ENCODE measurements around the gene EEF1AKMT1. TPM values are rescaled to one million over a fixed set of nuclear protein-coding genes. Genes with fewer than 3 reads are reported as not detected.

Gene EEF1AKMT1
- total RNA-seq, 1 donor from 2014 or later, result 12.9 TPM

GRCh38 chr13:20798027-20798426 lies 24.3 kb upstream of the EEF1AKMT1 start:
- H3K27ac Mint-ChIP-seq, result no peak overlapping the region
- no peaks in the 10 kb centered on the region for H3K9me3 Mint-ChIP-seq
- peaks cover 46% of the 10 kb centered on the region for H3K36me3 Mint-ChIP-seq (ENCODE audit: low read depth)
- no peak overlapping the region for H3K4me3 Mint-ChIP-seq
- no peaks in the 10 kb centered on the region for H3K27me3 Mint-ChIP-seq (ENCODE audit: insufficient read depth)
- intact Hi-C loops (cut with micrococcal nuclease), result no loop called here
- H3K4me1 Mint-ChIP-seq (ENCODE audit: low read depth), result peaks cover 16% of the 10 kb centered on the region
- DNase-seq (ENCODE audit: low spot score), result no peak

GRCh38 chr13:20796791-20797508 lies 23.2 kb upstream of the EEF1AKMT1 start:
- Mint-ChIP-seq H3K4me3 (no peak overlapping the region), H3K27ac (peak overlapping the region; percentile 52), H3K9me3 (no peaks in the 10 kb centered on the region), H3K4me1 (ENCODE audit: low read depth) (peaks cover 16% of the 10 kb centered on the region), H3K27me3 (ENCODE audit: insufficient read depth) (no peaks in the 10 kb centered on the region), H3K36me3 (ENCODE audit: low read depth) (peaks cover 46% of the 10 kb centered on the region)
- DNase-seq (ENCODE audit: low spot score), result no peak
- intact Hi-C loops (cut with micrococcal nuclease), result no loop called here

- Mint-ChIP-seq H3K27ac (no peak overlapping the region), H3K9me3 (no peaks in the 10 kb centered on the region), H3K36me3 (ENCODE audit: low read depth) (peaks cover 27% of the 10 kb centered on the region), H3K4me3 (no peak overlapping the region), H3K27me3 (ENCODE audit: insufficient read depth) (no peaks in the 10 kb centered on the region), H3K4me1 (ENCODE audit: low read depth) (no peaks in the 10 kb centered on the region)
- no peak for DNase-seq (ENCODE audit: low spot score)
- intact Hi-C loops (cut with micrococcal nuclease), result no loop called here
These were observed 15.9 kb upstream of the EEF1AKMT1 start for GRCh38 chr13:20789665-20790064.

GRCh38 chr13:20788312-20788711 lies 14.6 kb upstream of the EEF1AKMT1 start:
- no peak overlapping the region for H3K27ac Mint-ChIP-seq
- H3K4me3 Mint-ChIP-seq, result no peak overlapping the region
- H3K4me1 Mint-ChIP-seq (ENCODE audit: low read depth), result no peaks in the 10 kb centered on the region
- no peaks in the 10 kb centered on the region for H3K27me3 Mint-ChIP-seq (ENCODE audit: insufficient read depth)
- no peak for DNase-seq (ENCODE audit: low spot score)
- no peaks in the 10 kb centered on the region for H3K9me3 Mint-ChIP-seq
- intact Hi-C loops (cut with micrococcal nuclease), result no loop called here
- peaks cover 31% of the 10 kb centered on the region for H3K36me3 Mint-ChIP-seq (ENCODE audit: low read depth)

GRCh38 chr13:20787180-20787579 lies 13.4 kb upstream of the EEF1AKMT1 start:
- intact Hi-C loops (cut with micrococcal nuclease), result no loop called here
- Mint-ChIP-seq H3K4me3 (no peak overlapping the region), H3K36me3 (ENCODE audit: low read depth) (peaks cover 34% of the 10 kb centered on the region), H3K27ac (no peak overlapping the region), H3K4me1 (ENCODE audit: low read depth) (peaks cover 6% of the 10 kb centered on the region), H3K9me3 (no peaks in the 10 kb centered on the region), H3K27me3 (ENCODE audit: insufficient read depth) (no peaks in the 10 kb centered on the region)
- DNase-seq (ENCODE audit: low spot score), result no peak

GRCh38 chr13:20782116-20782708 lies 8.5 kb upstream of the EEF1AKMT1 start:
- intact Hi-C loops (cut with micrococcal nuclease), result no loop called here
- H3K27ac Mint-ChIP-seq, result no peak overlapping the region
- H3K9me3 Mint-ChIP-seq, result no peaks in the 10 kb centered on the region
- DNase-seq (ENCODE audit: low spot score), result no peak
- H3K27me3 Mint-ChIP-seq (ENCODE audit: insufficient read depth), result no peaks in the 10 kb centered on the region
- H3K4me1 Mint-ChIP-seq (ENCODE audit: low read depth), result peaks cover 6% of the 10 kb centered on the region
- H3K36me3 Mint-ChIP-seq (ENCODE audit: low read depth), result peaks cover 28% of the 10 kb centered on the region
- no peak overlapping the region for H3K4me3 Mint-ChIP-seq

GRCh38 chr13:20780317-20780716 lies 6.6 kb upstream of the EEF1AKMT1 start:
- Mint-ChIP-seq H3K27me3 (ENCODE audit: insufficient read depth) (no peaks in the 10 kb centered on the region), H3K4me1 (ENCODE audit: low read depth) (peaks cover 6% of the 10 kb centered on the region), H3K9me3 (no peaks in the 10 kb centered on the region), H3K4me3 (no peak overlapping the region), H3K27ac (peak overlapping the region; percentile 58), H3K36me3 (ENCODE audit: low read depth) (peaks cover 28% of the 10 kb centered on the region)
- intact Hi-C loops (cut with micrococcal nuclease), result no loop called here
- no peak for DNase-seq (ENCODE audit: low spot score)

- peaks cover 30% of the 10 kb centered on the region for H3K36me3 Mint-ChIP-seq (ENCODE audit: low read depth)
- H3K4me3 Mint-ChIP-seq, result no peak overlapping the region
- no peak for DNase-seq (ENCODE audit: low spot score)
- H3K9me3 Mint-ChIP-seq, result no peaks in the 10 kb centered on the region
- H3K4me1 Mint-ChIP-seq (ENCODE audit: low read depth), result peaks cover 12% of the 10 kb centered on the region
- no peak overlapping the region for H3K27ac Mint-ChIP-seq
- no peaks in the 10 kb centered on the region for H3K27me3 Mint-ChIP-seq (ENCODE audit: insufficient read depth)
- intact Hi-C loops (cut with micrococcal nuclease), result no loop called here
These were observed 5.6 kb upstream of the EEF1AKMT1 start for GRCh38 chr13:20779405-20779804.

GRCh38 chr13:20778311-20778710 lies 4.5 kb upstream of the EEF1AKMT1 start:
- Mint-ChIP-seq H3K27ac (no peak overlapping the region), H3K4me3 (no peak overlapping the region), H3K9me3 (no peaks in the 10 kb centered on the region), H3K4me1 (ENCODE audit: low read depth) (peaks cover 17% of the 10 kb centered on the region), H3K27me3 (ENCODE audit: insufficient read depth) (no peaks in the 10 kb centered on the region), H3K36me3 (ENCODE audit: low read depth) (peaks cover 23% of the 10 kb centered on the region)
- intact Hi-C loops (cut with micrococcal nuclease), result no loop called here
- no peak for DNase-seq (ENCODE audit: low spot score)

GRCh38 chr13:20776751-20777150 lies 3.0 kb upstream of the EEF1AKMT1 start:
- Mint-ChIP-seq H3K4me3 (no peak overlapping the region), H3K4me1 (ENCODE audit: low read depth) (peaks cover 23% of the 10 kb centered on the region), H3K36me3 (ENCODE audit: low read depth) (peaks cover 17% of the 10 kb centered on the region), H3K9me3 (no peaks in the 10 kb centered on the region), H3K27me3 (ENCODE audit: insufficient read depth) (no peaks in the 10 kb centered on the region), H3K27ac (no peak overlapping the region)
- no peak for DNase-seq (ENCODE audit: low spot score)
- intact Hi-C loops (cut with micrococcal nuclease), result no loop called here

- H3K4me3 Mint-ChIP-seq, result no peak overlapping the region
- H3K9me3 Mint-ChIP-seq, result peaks cover 4% of the 10 kb centered on the region
- H3K36me3 Mint-ChIP-seq (ENCODE audit: low read depth), result peaks cover 21% of the 10 kb centered on the region
- H3K27ac Mint-ChIP-seq, result no peak overlapping the region
- H3K4me1 Mint-ChIP-seq (ENCODE audit: low read depth), result peaks cover 29% of the 10 kb centered on the region
- H3K27me3 Mint-ChIP-seq (ENCODE audit: insufficient read depth), result no peaks in the 10 kb centered on the region
- intact Hi-C loops (cut with micrococcal nuclease), result no loop called here
- no peak for DNase-seq (ENCODE audit: low spot score)
These were observed 2.2 kb upstream of the EEF1AKMT1 start for GRCh38 chr13:20775961-20776360.

- intact Hi-C loops (cut with micrococcal nuclease), result loop anchor here (1.0 to 5.0 kb wide), 2 partner anchors 277 to 685 kb away; partner anchors contain the start of gene ZDHHC20
- peaks cover 11% of the 10 kb centered on the region for H3K9me3 Mint-ChIP-seq
These were observed 985 bp upstream of the EEF1AKMT1 start for GRCh38 chr13:20774746-20775145.

GRCh38 chr13:20772401-20773131 lies 1.2 kb downstream of the EEF1AKMT1 start:
- Mint-ChIP-seq H3K36me3 (ENCODE audit: low read depth) (peaks cover 45% of the 10 kb centered on the region), H3K27me3 (ENCODE audit: insufficient read depth) (no peaks in the 10 kb centered on the region), H3K4me3 (peak overlapping the region; percentile 92), H3K27ac (peak overlapping the region; percentile 100), H3K4me1 (ENCODE audit: low read depth) (peaks cover 29% of the 10 kb centered on the region), H3K9me3 (peaks cover 32% of the 10 kb centered on the region)
- intact Hi-C loops (cut with micrococcal nuclease), result loop anchor here (1.0 to 5.0 kb wide), 11 partner anchors 54 to 908 kb away; partner anchors contain the start of genes IFT88, MRPL57, SKA3 and XPO4
- no peak for DNase-seq (ENCODE audit: low spot score)

More at GRCh38 chr13:20774746-20775145, 985 bp upstream of the EEF1AKMT1 start:
- peaks cover 29% of the 10 kb centered on the region for H3K4me1 Mint-ChIP-seq (ENCODE audit: low read depth)
- H3K27me3 Mint-ChIP-seq (ENCODE audit: insufficient read depth), result no peaks in the 10 kb centered on the region
- no peak for DNase-seq (ENCODE audit: low spot score)
- H3K4me3 Mint-ChIP-seq, result peak overlapping the region; percentile 92
- peaks cover 25% of the 10 kb centered on the region for H3K36me3 Mint-ChIP-seq (ENCODE audit: low read depth)
- H3K27ac Mint-ChIP-seq, result peak overlapping the region; percentile 65
